Endometrial microvascular endothelial cells (primary cell): ENCODE measurements around the gene RHOJ. TPM values are rescaled to one million over a fixed set of nuclear protein-coding genes. Genes with fewer than 3 reads are reported as not detected.

Experiments used
- in situ Hi-C: cut with HindIII; loops from 2 replicates; pipeline ENCODE4 v1.10.0; 2017; ENCODE audit warnings: low sequenced_read_pairs, low pct_unique_long_range_greater_than_20kb; ENCODE audit errors: inconsistent ontology term
- total RNA-seq: library from RNA; depleted of rRNA; stranded (reverse); fragments of >200 nt; gene quantifications from one replicate; pipeline ENCODE4 v1.2.3, GENCODE V29; 2015; ENCODE audit errors: inconsistent ontology term

RHOJ gene
- total RNA-seq, 1 donor from 2014 or later: 23.0 TPM

DNA sequence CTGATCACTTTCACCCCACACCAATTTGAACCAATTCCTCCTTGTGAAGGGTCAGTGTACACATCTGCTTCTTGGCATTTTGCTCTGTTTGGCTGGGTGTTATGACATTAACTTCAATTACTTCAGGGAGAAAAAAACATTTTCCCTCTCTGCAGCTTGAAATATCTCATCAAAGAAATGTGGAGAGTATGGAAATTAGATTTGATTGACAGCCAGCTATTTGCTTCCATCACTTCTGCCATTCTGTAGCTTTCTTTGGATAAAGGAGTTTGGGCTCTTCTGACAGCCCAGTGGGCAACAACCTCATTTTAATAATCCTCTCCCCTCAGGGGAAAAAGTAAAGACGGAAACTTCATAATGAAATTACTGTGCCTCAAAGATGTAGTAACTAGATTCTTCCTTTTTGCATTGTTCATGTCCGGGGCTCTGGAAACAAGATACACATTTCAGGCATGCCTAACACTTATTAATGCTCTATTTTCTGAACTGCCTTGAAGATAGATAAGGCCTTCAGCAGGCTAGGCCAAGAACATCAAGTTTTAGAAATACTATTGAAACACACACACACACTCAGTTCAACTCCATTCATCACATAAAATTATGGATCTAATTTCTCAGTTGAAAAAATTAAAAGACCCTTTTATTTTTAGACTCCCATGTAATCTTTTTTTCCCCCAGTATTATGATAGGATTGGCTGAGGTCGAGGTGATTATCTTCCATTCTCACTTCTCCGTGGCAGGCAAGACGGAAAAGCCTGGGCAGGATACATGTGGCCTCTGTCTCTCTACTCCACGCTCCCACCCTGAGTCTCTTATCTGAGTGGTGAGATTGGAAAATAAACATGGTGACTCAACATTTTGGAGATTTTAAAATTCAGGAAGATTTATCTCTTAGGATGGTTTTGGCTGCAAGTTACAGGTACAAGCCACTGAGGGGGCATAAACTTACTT lies 124.8 kb downstream of the RHOJ start:
- in situ Hi-C loops: no loop called here

DNA sequence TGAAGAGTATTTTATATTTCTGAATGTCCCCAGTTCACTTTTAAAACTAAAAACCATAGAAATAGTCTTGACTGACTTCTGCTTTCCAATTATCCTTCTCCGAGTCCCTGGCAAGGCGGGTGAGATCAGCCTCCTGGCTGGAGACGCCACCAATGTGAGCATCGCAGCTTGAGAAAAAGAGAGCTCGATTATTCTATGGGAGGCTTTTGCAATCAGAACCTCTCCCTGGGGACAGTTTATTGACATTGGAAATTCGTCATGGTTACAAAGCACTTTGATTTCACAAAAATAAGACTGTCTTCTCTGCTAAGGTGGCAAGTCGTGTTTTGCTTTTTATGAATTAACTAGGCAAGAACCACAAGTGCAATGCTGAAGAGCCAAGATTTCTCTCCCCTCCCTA lies 138.1 kb downstream of the RHOJ start:
- in situ Hi-C loops: no loop called here

Other genes starting within 250 kb of the RHOJ start
- gene KCNH5, start 159.0 kb upstream of the RHOJ start, total RNA-seq: not detected
- not detected for gene GPHB5, start 114.5 kb downstream of the RHOJ start, total RNA-seq